HEK293 (cell line): Measurements from ENCODE around the gene LILRA2.

Source experiments
- CTCF ChIA-PET: fragments of 350-600 bp; formaldehyde crosslinking; extraction: SDS; loops from one replicate; lab custom pipeline; 2021; ENCODE audit warnings: antibody characterized with exemption; lab: Yijun Ruan, JAX
- POLR2A ChIA-PET: fragments of 300-600 bp; formaldehyde crosslinking; extraction: SDS; loops from one replicate; lab custom pipeline; 2020; ENCODE audit warnings: antibody characterized with exemption, inconsistent platforms; lab: Yijun Ruan, JAX
- H3K27ac ChIP-seq: fragments of 200-500 bp; sonication (Bioruptor generic); 2 replicates; pipeline ENCODE4 v1.5.1; 2014; ENCODE audit warnings: low read depth, low read length, control low read depth, inconsistent platforms; ENCODE audit errors: extremely low read depth
- H3K36me3 ChIP-seq, 2 experiments: fragments of 200-500 bp in 1 of 2; sonication (Bioruptor generic) in 1 of 2; 1 replicate in 1 of 2; 2 replicates in 1 of 2; pipeline ENCODE4 v1.5.1; 2014 to 2017; ENCODE audit warnings: inconsistent platforms in 2 of 2, low read length in 2 of 2; ENCODE audit not compliant: control insufficient read depth in 2 of 2, insufficient read depth in 1 of 2
- H3K4me1 ChIP-seq: fragments of 200-500 bp; sonication (Bioruptor generic); 2 replicates; pipeline ENCODE4 v1.5.1; 2014; ENCODE audit warnings: mild to moderate bottlenecking, low read length, inconsistent platforms; ENCODE audit not compliant: control insufficient read depth, insufficient read depth
- H3K4me3 ChIP-seq: 2 replicates; pipeline ENCODE4 v1.5.1; 2011; ENCODE audit warnings: low read depth, mild to moderate bottlenecking, control low read depth, low read length, moderate library complexity
- H3K9me3 ChIP-seq: fragments of 200-500 bp; sonication (Bioruptor generic); 2 replicates; pipeline ENCODE4 v1.5.1; 2014; ENCODE audit warnings: low read depth, low read length, inconsistent platforms; ENCODE audit not compliant: control insufficient read depth, insufficient read depth
- IKZF3 ChIP-seq: fragments of 450-650 bp; IDR thresholded peaks from 2 replicates; pipeline ENCODE4 v1.5.0; 2018; ENCODE audit warnings: missing biosample characterization, mild to moderate bottlenecking, missing genetic modification characterization, moderate library complexity
- KLF16 ChIP-seq: fragments of 450-650 bp; formaldehyde crosslinking; IDR thresholded peaks from 2 replicates; pipeline ENCODE4 v1.5.1; 2017; ENCODE audit warnings: missing biosample characterization, missing genetic modification characterization
- MYNN ChIP-seq: fragments of 450-650 bp; formaldehyde crosslinking; IDR thresholded peaks from 2 replicates; pipeline ENCODE4 v1.5.1; 2016; ENCODE audit warnings: missing biosample characterization, missing genetic modification characterization, borderline replicate concordance
- MZF1 ChIP-seq: fragments of 450-650 bp; formaldehyde crosslinking; IDR thresholded peaks from 2 replicates; pipeline ENCODE4 v1.5.1; 2017; ENCODE audit warnings: missing biosample characterization, missing genetic modification characterization, borderline replicate concordance
- REPIN1 ChIP-seq: fragments of 450-650 bp; formaldehyde crosslinking; IDR thresholded peaks from 2 replicates; pipeline ENCODE4 v1.5.1; 2017; ENCODE audit warnings: missing biosample characterization, missing genetic modification characterization, low read depth
- SP2 ChIP-seq: fragments of 450-650 bp; formaldehyde crosslinking; IDR thresholded peaks from 2 replicates; pipeline ENCODE4 v1.5.1; 2016; ENCODE audit warnings: missing biosample characterization, missing genetic modification characterization
- ZBTB7A ChIP-seq: fragments of 450-650 bp; formaldehyde crosslinking; IDR thresholded peaks from 2 replicates; pipeline ENCODE4 v1.5.1; 2016; ENCODE audit warnings: low read depth, missing biosample characterization, missing genetic modification characterization
- ZIC2 ChIP-seq: fragments of 450-650 bp; formaldehyde crosslinking; IDR thresholded peaks from 2 replicates; pipeline ENCODE4 v1.5.1; 2016; ENCODE audit warnings: missing biosample characterization, missing genetic modification characterization
- ZNF146 ChIP-seq: fragments of 450-650 bp; formaldehyde crosslinking; IDR thresholded peaks from 2 replicates; pipeline ENCODE4 v1.5.1; 2016; ENCODE audit warnings: missing biosample characterization, missing genetic modification characterization
- ZNF175 ChIP-seq: fragments of 450-650 bp; formaldehyde crosslinking; IDR thresholded peaks from 2 replicates; pipeline ENCODE4 v1.5.1; 2016; ENCODE audit warnings: missing biosample characterization, missing genetic modification characterization
- ZNF221 ChIP-seq: fragments of 450-650 bp; formaldehyde crosslinking; IDR thresholded peaks from 2 replicates; pipeline ENCODE4 v1.5.1; 2017; ENCODE audit warnings: missing biosample characterization, missing genetic modification characterization, borderline replicate concordance
- ZNF239 ChIP-seq: fragments of 450-650 bp; formaldehyde crosslinking; IDR thresholded peaks from 2 replicates; pipeline ENCODE4 v1.5.1; 2016; ENCODE audit warnings: missing biosample characterization, missing genetic modification characterization
- ZNF24 ChIP-seq: fragments of 450-650 bp; formaldehyde crosslinking; IDR thresholded peaks from 2 replicates; pipeline ENCODE4 v1.5.1; 2016; ENCODE audit warnings: missing biosample characterization, missing genetic modification characterization
- ZNF274 ChIP-seq, 2 experiments: fragments of 200-500 bp in 1 of 2; fragments of 450-650 bp in 1 of 2; sonication (Bioruptor generic) in 1 of 2; formaldehyde crosslinking in 1 of 2; IDR thresholded peaks; 2 replicates each; pipeline versions ENCODE4 v1.5.1 to v1.6.1; 2014 to 2016; ENCODE audit warnings: borderline replicate concordance in 1 of 2, inconsistent platforms in 1 of 2, low read length in 1 of 2, missing biosample characterization in 1 of 2, missing genetic modification characterization in 1 of 2
- ZNF311 ChIP-seq: fragments of 450-650 bp; formaldehyde crosslinking; IDR thresholded peaks from 2 replicates; pipeline ENCODE4 v1.5.1; 2017; ENCODE audit warnings: missing biosample characterization, missing genetic modification characterization, borderline replicate concordance
- ZNF350 ChIP-seq: fragments of 450-650 bp; formaldehyde crosslinking; IDR thresholded peaks from 2 replicates; pipeline ENCODE4 v1.5.0; 2017; ENCODE audit warnings: missing biosample characterization, mild to moderate bottlenecking, missing genetic modification characterization
- ZNF514 ChIP-seq: fragments of 450-650 bp; formaldehyde crosslinking; IDR thresholded peaks from 2 replicates; pipeline ENCODE4 v1.5.1; 2016; ENCODE audit warnings: missing biosample characterization, missing genetic modification characterization
- ZNF555 ChIP-seq: fragments of 450-650 bp; formaldehyde crosslinking; conservative IDR thresholded peaks from 2 replicates; pipeline ENCODE4 v1.5.1; 2017; ENCODE audit warnings: missing biosample characterization, mild to moderate bottlenecking, missing genetic modification characterization, inconsistent platforms
- ZNF660 ChIP-seq: fragments of 450-650 bp; IDR thresholded peaks from 2 replicates; pipeline ENCODE4 v1.5.1; 2018; ENCODE audit warnings: missing biosample characterization, mild to moderate bottlenecking, missing genetic modification characterization
- ZSCAN23 ChIP-seq: fragments of 450-650 bp; formaldehyde crosslinking; IDR thresholded peaks from 2 replicates; pipeline ENCODE4 v1.5.1; 2016; ENCODE audit warnings: missing biosample characterization, missing genetic modification characterization
- ZSCAN30 ChIP-seq: fragments of 450-650 bp; IDR thresholded peaks from 2 replicates; pipeline ENCODE4 v1.5.1; 2018; ENCODE audit warnings: missing biosample characterization, mild to moderate bottlenecking, missing genetic modification characterization, moderate library complexity
- TF ChIP-seq, protein P1 (sequence below): fragments of 450-650 bp; formaldehyde crosslinking; IDR thresholded peaks from 2 replicates; pipeline ENCODE4 v1.5.1; 2016; ENCODE audit warnings: missing biosample characterization, missing genetic modification characterization
- TF ChIP-seq, protein P2 (sequence below): fragments of 450-650 bp; formaldehyde crosslinking; IDR thresholded peaks from 2 replicates; pipeline ENCODE4 v1.5.0; 2017; ENCODE audit warnings: missing biosample characterization, missing genetic modification characterization, borderline replicate concordance
- TF ChIP-seq, protein P3 (sequence below): fragments of 450-650 bp; formaldehyde crosslinking; IDR thresholded peaks from 2 replicates; pipeline ENCODE4 v1.5.1; 2017; ENCODE audit warnings: missing biosample characterization, mild to moderate bottlenecking, missing genetic modification characterization, moderate library complexity
- TF ChIP-seq, protein P4 (sequence below): sonication (generic); formaldehyde crosslinking; IDR thresholded peaks from 2 replicates; pipeline ENCODE4 v1.8.1; 2022; ENCODE audit warnings: mild to moderate bottlenecking, moderate library complexity, missing genetic modification reagents

Gene LILRA2

DNA sequence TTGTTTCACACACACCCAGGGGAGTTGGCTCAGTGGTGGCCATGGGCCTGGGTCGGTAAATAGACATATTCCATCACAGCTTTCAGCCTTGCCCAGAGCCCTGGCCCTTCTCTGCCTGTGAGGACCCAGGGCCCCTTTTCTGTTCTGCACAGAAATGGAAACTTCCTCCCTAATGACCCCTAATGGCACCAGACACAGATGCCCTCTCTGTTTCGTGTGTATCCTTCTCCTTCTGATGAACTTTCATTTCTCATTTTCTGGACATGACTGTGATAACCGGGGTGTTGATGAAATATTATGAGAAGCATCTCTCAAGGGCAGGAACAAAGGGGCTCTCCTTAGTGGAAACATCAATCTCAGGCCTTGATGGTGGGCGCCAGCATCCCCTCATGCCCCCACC lies 32.6 kb downstream of the LILRA2 start:
- Histone ChIP-seq H3K4me1 (no peaks in the 10 kb centered on the region), H3K4me3 (no peak overlapping the region), H3K9me3 (no peaks in the 10 kb centered on the region; the same call in 1 of the 2 replicates), H3K36me3 (no peaks in the 10 kb centered on the region), H3K27ac (no peak overlapping the region)
- TF ChIP-seq ZBTB7A (tag by site-specific recombination) (no peak), ZNF175 (tag by site-specific recombination) (no peak), ZNF514 (tag by site-specific recombination) (no peak), REPIN1 (tag by site-specific recombination) (no peak), KLF16 (tag by site-specific recombination) (no peak), MZF1 (tag by site-specific recombination) (no peak), IKZF3 (tag by site-specific recombination) (no peak), ZNF24 (tag by site-specific recombination) (no peak), ZNF221 (no peak), ZNF555 (tag by site-specific recombination) (no peak), ZIC2 (tag by site-specific recombination) (no peak), ZNF146 (tag by site-specific recombination) (no peak), ZNF311 (tag by site-specific recombination) (no peak), ZNF274 (IDR thresholded peaks at IDR 0.05; ENCODE audit: low read length) (no peak), ZNF274 (tag by site-specific recombination; IDR thresholded peaks at IDR 0.05; ENCODE audit: borderline replicate concordance) (no peak), SP2 (tag by site-specific recombination) (no peak)
- TF ChIP-seq, protein P1, sequence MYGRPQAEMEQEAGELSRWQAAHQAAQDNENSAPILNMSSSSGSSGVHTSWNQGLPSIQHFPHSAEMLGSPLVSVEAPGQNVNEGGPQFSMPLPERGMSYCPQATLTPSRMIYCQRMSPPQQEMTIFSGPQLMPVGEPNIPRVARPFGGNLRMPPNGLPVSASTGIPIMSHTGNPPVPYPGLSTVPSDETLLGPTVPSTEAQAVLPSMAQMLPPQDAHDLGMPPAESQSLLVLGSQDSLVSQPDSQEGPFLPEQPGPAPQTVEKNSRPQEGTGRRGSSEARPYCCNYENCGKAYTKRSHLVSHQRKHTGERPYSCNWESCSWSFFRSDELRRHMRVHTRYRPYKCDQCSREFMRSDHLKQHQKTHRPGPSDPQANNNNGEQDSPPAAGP (tag by site-specific recombination), result no peak
- TF ChIP-seq, protein P2, sequence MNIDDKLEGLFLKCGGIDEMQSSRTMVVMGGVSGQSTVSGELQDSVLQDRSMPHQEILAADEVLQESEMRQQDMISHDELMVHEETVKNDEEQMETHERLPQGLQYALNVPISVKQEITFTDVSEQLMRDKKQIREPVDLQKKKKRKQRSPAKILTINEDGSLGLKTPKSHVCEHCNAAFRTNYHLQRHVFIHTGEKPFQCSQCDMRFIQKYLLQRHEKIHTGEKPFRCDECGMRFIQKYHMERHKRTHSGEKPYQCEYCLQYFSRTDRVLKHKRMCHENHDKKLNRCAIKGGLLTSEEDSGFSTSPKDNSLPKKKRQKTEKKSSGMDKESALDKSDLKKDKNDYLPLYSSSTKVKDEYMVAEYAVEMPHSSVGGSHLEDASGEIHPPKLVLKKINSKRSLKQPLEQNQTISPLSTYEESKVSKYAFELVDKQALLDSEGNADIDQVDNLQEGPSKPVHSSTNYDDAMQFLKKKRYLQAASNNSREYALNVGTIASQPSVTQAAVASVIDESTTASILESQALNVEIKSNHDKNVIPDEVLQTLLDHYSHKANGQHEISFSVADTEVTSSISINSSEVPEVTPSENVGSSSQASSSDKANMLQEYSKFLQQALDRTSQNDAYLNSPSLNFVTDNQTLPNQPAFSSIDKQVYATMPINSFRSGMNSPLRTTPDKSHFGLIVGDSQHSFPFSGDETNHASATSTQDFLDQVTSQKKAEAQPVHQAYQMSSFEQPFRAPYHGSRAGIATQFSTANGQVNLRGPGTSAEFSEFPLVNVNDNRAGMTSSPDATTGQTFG, result no peak
- TF ChIP-seq, protein P3, sequence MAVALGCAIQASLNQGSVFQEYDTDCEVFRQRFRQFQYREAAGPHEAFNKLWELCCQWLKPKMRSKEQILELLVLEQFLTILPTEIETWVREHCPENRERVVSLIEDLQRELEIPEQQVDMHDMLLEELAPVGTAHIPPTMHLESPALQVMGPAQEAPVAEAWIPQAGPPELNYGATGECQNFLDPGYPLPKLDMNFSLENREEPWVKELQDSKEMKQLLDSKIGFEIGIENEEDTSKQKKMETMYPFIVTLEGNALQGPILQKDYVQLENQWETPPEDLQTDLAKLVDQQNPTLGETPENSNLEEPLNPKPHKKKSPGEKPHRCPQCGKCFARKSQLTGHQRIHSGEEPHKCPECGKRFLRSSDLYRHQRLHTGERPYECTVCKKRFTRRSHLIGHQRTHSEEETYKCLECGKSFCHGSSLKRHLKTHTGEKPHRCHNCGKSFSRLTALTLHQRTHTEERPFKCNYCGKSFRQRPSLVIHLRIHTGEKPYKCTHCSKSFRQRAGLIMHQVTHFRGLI, result no peak
- ChIA-PET POLR2A (no interaction called here), CTCF (no interaction called here)

DNA sequence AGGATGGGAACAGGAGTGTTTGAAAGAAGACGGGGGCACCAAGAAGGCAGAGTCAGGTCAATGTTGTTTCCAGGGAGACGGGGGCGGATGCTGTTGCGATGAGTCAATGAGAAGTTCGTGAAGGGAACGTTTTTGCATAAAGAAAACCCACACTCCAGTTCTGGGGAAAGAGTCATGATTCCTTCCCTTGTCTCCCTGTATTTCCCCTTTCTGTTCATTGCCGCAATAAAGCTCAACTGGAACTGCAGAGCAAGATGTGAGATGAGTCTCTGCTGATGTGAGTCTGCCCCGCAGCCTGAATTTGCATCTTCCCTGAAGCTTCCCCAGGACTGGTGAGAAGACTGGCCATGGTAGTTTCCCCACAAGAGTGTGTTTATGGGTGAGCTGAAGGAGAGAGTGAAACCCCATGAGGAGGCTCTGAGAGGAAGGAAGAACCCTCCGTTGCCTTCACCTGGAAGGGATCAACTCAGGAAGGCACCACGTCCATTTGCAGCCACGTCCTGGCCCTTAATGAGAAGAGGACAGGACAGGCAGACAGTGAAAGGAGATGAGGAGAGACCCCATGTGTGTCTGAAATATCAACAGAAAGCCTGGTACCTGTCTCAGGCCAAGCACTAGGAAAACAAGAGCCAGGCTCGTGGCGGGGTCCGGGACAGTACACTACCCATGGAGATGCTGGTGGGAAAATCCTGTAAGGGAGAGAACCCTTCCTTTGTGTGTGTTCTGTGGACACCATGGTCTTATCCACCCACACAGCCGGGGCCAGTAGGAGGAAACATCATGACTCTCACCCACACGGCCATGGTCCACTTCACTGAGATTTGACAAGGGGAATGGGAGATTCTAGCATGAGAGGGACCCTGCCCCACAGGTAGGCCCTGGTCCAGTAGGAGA lies 33.5 kb downstream of the LILRA2 start:
- Histone ChIP-seq H3K36me3 (no peaks in the 10 kb centered on the region), H3K4me3 (no peak overlapping the region), H3K4me1 (no peaks in the 10 kb centered on the region), H3K27ac (no peak overlapping the region), H3K9me3 (no peaks in the 10 kb centered on the region; the same call in 1 of the 2 replicates)
- POLR2A ChIA-PET, result no interaction called here
- CTCF ChIA-PET, result no interaction called here
- no peak for TF ChIP-seq ZNF175 (tag by site-specific recombination)
- TF ChIP-seq ZSCAN30 (tag by site-specific recombination), result no peak
- no peak for TF ChIP-seq ZBTB7A (tag by site-specific recombination)
- no peak for TF ChIP-seq ZNF350 (tag by site-specific recombination)
- no peak for TF ChIP-seq ZNF660
- no peak for TF ChIP-seq ZNF221
- TF ChIP-seq ZNF239 (tag by site-specific recombination), result no peak
- TF ChIP-seq, protein P2, result no peak
- TF ChIP-seq MYNN, result no peak
- TF ChIP-seq, protein P4, sequence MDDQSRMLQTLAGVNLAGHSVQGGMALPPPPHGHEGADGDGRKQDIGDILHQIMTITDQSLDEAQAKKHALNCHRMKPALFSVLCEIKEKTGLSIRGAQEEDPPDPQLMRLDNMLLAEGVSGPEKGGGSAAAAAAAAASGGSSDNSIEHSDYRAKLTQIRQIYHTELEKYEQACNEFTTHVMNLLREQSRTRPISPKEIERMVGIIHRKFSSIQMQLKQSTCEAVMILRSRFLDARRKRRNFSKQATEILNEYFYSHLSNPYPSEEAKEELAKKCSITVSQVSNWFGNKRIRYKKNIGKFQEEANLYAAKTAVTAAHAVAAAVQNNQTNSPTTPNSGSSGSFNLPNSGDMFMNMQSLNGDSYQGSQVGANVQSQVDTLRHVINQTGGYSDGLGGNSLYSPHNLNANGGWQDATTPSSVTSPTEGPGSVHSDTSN (CRISPR knock-in tag), result no peak
- no peak for TF ChIP-seq ZSCAN23
